AG08396 (cell line): ENCODE data around the gene FBXL5.

ENCODE experiments used
- DNase-seq: peaks from one replicate; pipeline ENCODE4 v3.0.0; 2012; ENCODE audit warnings: low spot score, mixed read lengths

FBXL5 gene

GRCh38 chr4:15558561-15558960 lies 96.6 kb downstream of the FBXL5 start:
- DNase-seq = no peak

GRCh38 chr4:15557786-15558550 lies 97.2 kb downstream of the FBXL5 start:
- DNase-seq = no peak

DNA sequence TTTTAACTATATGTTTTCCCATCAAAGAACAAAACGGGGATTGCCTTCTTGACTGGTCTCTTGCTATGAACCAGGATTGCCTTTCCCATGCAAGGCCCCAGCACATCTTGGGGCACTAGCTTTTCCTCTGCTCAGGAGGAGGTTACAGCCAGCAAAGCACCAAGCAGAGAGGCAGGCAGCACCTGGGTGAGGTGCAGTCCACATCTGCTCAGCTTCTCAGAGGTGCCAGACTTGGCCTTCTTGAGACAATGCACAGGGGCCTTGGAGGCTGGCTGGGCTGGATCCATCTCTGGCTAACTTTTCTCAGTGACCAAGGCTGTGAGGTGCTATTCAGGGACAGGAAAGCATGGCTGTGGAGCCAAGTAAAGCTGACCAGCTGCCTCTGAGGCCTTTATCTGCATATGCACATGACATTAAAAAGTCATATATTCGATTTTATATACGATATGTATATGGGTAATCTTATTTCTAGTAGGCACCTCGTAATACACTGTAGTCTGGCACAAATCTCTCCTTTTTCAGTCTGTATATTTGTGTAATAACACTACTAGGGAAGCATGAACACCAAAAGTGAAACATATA lies 98.6 kb downstream of the FBXL5 start:
- DNase-seq = no peak
